Measurements from ENCODE around the gene KCNH1. TPM values are rescaled to one million over a fixed set of nuclear protein-coding genes. Genes with fewer than 3 reads are reported as not detected.

Gene KCNH1
- total and polyA plus RNA-seq, 2 experiments from 2014 or later = 0.28 TPM; not detected in 1

- no peak for TF ChIP-seq EZH2 (IDR thresholded peaks at IDR 0.05; ENCODE audit: low read depth, unreplicated experiment)
- no peak for TF ChIP-seq NANOG (IDR thresholded peaks at IDR 0.05; ENCODE audit: borderline replicate concordance)
- TF ChIP-seq ZNF114 (CRISPR knock-in tag; IDR thresholded peaks at IDR 0.05) = no peak
- TF ChIP-seq, protein P1, sequence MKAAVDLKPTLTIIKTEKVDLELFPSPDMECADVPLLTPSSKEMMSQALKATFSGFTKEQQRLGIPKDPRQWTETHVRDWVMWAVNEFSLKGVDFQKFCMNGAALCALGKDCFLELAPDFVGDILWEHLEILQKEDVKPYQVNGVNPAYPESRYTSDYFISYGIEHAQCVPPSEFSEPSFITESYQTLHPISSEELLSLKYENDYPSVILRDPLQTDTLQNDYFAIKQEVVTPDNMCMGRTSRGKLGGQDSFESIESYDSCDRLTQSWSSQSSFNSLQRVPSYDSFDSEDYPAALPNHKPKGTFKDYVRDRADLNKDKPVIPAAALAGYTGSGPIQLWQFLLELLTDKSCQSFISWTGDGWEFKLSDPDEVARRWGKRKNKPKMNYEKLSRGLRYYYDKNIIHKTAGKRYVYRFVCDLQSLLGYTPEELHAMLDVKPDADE (IDR thresholded peaks at IDR 0.05) = no peak
- no peak for TF ChIP-seq CREB1 (CRISPR knock-in tag; IDR thresholded peaks at IDR 0.05; ENCODE audit: low read depth)
- TF ChIP-seq, protein P2, sequence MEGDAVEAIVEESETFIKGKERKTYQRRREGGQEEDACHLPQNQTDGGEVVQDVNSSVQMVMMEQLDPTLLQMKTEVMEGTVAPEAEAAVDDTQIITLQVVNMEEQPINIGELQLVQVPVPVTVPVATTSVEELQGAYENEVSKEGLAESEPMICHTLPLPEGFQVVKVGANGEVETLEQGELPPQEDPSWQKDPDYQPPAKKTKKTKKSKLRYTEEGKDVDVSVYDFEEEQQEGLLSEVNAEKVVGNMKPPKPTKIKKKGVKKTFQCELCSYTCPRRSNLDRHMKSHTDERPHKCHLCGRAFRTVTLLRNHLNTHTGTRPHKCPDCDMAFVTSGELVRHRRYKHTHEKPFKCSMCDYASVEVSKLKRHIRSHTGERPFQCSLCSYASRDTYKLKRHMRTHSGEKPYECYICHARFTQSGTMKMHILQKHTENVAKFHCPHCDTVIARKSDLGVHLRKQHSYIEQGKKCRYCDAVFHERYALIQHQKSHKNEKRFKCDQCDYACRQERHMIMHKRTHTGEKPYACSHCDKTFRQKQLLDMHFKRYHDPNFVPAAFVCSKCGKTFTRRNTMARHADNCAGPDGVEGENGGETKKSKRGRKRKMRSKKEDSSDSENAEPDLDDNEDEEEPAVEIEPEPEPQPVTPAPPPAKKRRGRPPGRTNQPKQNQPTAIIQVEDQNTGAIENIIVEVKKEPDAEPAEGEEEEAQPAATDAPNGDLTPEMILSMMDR (conservative IDR thresholded peaks at IDR 0.05; ENCODE audit: low read depth in 2 of 2) = no peak
- TF ChIP-seq STAT1 (IDR thresholded peaks at IDR 0.05; ENCODE audit: unreplicated experiment) = no peak
Measured at GRCh38 chr1:210709701-210710100, 424.2 kb downstream of the KCNH1 start (continued).

DNA sequence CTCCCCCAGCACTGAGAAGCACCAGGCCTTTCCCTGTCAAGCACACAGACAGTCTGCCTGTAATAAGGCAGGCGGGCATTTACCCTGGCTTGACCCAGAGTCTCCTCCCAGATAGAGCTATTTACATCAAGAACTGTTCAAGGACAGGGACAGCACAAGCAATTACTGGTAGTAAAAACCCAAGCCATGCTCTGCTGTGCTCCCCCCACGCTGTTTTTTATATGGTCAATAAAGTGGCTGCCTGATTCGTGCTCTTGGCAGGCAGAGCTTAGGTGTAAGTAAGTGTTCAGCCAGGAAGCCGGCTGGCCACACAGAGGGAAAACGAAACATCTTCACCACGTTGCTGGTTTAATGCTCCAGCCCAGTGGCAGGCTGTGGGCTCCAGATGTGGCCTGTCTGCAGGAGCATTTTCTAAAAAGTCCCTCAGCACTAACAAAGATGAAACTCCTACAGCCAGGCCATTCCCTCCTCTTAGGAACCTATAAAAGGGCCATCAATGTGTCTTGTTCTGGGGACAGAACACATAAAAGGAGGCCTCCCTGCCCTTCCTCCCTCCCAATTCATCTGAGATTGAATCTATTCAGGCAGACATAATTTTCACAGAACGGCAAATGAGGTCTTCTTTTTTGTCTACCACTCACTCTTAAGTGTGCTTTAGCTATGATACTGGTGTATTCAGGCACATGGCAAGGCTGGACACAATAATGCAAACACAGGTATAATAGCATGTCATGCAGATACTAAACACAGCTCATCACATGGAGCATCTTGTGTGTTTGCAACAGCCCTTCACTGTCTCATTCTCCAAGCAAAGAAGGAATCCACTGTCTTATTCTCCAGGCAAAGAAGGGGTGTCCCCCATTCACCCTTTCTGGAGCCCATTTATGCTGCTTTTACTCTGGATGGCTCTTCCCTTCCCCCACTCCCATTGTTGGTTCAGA lies 426.4 kb downstream of the KCNH1 start:
- Histone ChIP-seq H3K36me3 (ENCODE audit: insufficient read depth) (no peaks in the 10 kb centered on the region), H3K79me2 (replicated peaks; ENCODE audit: insufficient read depth) (no peaks in the 10 kb centered on the region), H3K4me1 (ENCODE audit: insufficient read depth) (no peaks in the 10 kb centered on the region; the same call in 1 of the 2 replicates), H4K20me1 (replicated peaks; ENCODE audit: insufficient read depth) (no peaks in the 10 kb centered on the region), H2AFZ (no peak overlapping the region), H3K4me3 (no peak overlapping the region), H3K9me2 (ENCODE audit: insufficient read depth) (no peaks in the 10 kb centered on the region), H3K27ac (ENCODE audit: low read depth) (no peak overlapping the region), H3F3A (replicated peaks; ENCODE audit: low read depth) (no peaks in the 10 kb centered on the region), H3K4me2 (no peak overlapping the region), H3K27me3 (ENCODE audit: insufficient read depth) (no peaks in the 10 kb centered on the region)
- Mint-ChIP-seq H3K36me3 (ENCODE audit: low read depth) (no peaks in the 10 kb centered on the region), H3K27ac (no peak overlapping the region), H3K27me3 (ENCODE audit: insufficient read depth, low read depth, poor library complexity) (peaks cover 2% of the 10 kb centered on the region), H3K4me3 (no peak overlapping the region), H3K9me3 (no peaks in the 10 kb centered on the region), H3K4me1 (peaks cover 16% of the 10 kb centered on the region)
- ATAC-seq (no peak), DNase-seq (ENCODE audit: low spot score) (no peak)
- TF ChIP-seq ZNF331 (CRISPR knock-in tag; IDR thresholded peaks at IDR 0.05; ENCODE audit: low read depth) = no peak
- no peak for TF ChIP-seq POLR2AphosphoS5 (IDR thresholded peaks at IDR 0.05; ENCODE audit: low read depth)
- TF ChIP-seq, protein P1 (IDR thresholded peaks at IDR 0.05) = no peak
- no peak for TF ChIP-seq CREB1 (CRISPR knock-in tag; IDR thresholded peaks at IDR 0.05; ENCODE audit: low read depth)
- no peak for TF ChIP-seq EZH2phosphoT487 (IDR thresholded peaks at IDR 0.05; ENCODE audit: unreplicated experiment)
- no peak for TF ChIP-seq JUNB (IDR thresholded peaks at IDR 0.05; ENCODE audit: unreplicated experiment)
- TF ChIP-seq, protein P2 (conservative IDR thresholded peaks at IDR 0.05; ENCODE audit: low read depth in 2 of 2) = no peak
- no peak for TF ChIP-seq REST (IDR thresholded peaks at IDR 0.05; ENCODE audit: unreplicated experiment)
- TF ChIP-seq STAT1 (IDR thresholded peaks at IDR 0.05; ENCODE audit: unreplicated experiment) = no peak
- TF ChIP-seq NANOG (IDR thresholded peaks at IDR 0.05; ENCODE audit: borderline replicate concordance) = no peak

Data from GM23338 (cell line).